Activated CD4-positive, alpha-beta T cell treated with anti-CD3 and anti-CD28 coated beads for 24 hours (primary cell): ENCODE data around the gene OXCT2.
A peak's percentile ranks its signal among the peaks of the same experiment; 100 is the strongest.
"Not testable (repeated sequence)": the region's sequence is repeated elsewhere in the genome, so short reads cannot be mapped to it uniquely, and the experiment has no call there.

Source experiments
- DNase-seq, 2 donors: peaks; one replicate each; pipeline ENCODE4 v3.0.0-alpha.2; 2020; ENCODE audit warnings: low read depth in 2 of 2

Gene OXCT2

DNA sequence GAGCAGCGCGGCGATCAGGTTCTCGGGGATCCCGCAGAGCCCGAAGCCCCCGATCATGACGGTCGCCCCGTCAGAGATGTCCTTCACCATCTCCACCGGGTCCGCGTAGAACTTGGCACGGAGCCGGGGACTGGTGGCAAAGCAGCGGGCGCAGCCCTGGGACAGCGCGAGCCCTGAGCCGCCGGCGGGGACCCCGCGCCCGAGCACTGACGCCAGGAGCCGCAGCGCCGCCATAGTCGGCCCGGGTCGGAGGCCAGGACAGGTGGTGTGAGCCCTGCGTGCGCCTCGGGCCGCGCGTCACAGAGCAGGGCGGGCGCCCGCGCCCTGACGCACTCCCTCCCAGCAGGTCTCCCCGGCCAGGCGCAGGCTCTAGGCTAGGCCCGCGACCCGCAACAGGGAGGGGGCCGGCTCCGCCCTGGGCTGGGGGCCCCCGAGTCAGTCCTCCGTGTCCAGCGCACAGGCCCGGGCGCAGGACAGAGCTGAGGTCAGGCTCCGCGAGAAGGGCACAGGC is at the start of gene OXCT2:
OXCT2 (minus strand) TSS at position 327 of the 511 bp plus-strand sequence; CDS start at position 234, 93 bp downstream.
- DNase-seq, result not testable (repeated sequence)

GRCh38 chr1:39819091-39819812 is 48.1 kb upstream of the OXCT2 start:
- DNase-seq, result no peak

DNA sequence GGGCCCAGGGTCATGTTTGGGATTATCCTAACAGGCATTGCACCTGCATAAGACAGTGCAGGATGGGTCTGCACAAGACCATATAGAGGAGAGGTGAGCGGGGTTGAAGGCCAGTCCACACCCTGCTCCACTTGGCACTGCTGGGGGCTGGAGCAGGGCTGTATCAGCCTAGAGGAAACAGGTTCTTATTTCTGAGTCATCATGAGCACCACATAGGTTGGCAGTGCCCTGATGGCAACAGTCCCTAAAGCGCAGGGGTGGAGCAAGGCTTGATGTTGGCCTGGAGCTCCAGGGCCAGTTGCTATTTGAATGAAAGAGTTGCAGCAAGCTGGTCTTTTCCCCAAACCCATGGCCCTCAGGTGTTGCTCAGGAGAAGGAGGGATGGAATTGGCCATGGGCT is 47.3 kb upstream of the OXCT2 start:
- no peak for DNase-seq

GRCh38 chr1:39817091-39817932 is 46.2 kb upstream of the OXCT2 start:
- DNase-seq, result peak; percentile 30 to 42

- DNase-seq, result peak in 1 of 2 donors; percentile 51
Measured at GRCh38 chr1:39816415-39817090, 45.4 kb upstream of the OXCT2 start.

DNA sequence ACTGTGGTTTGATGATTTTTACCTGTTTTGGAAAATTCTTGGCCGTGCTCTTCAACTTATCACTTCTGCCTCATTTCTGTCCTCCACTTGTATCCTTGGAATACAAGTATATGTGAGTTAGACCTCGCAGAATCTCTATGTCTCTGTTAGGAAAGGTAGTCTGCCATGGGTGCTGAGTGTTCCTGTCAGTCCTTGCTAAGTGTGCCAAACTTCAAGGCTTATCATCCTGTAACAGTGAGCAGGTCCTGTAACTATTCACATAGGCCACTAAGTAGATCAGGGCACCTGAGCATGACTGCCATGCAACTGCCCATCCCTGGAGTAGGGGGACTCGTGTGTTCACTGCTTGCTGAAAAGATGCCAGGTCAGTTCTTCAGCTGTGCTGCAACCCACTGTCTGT is 41.8 kb upstream of the OXCT2 start:
- DNase-seq, result no peak

GRCh38 chr1:39808784-39809517 is 37.8 kb upstream of the OXCT2 start:
- no peak for DNase-seq

- no peak for DNase-seq
Measured at GRCh38 chr1:39805385-39805784, 34.2 kb upstream of the OXCT2 start.

DNA sequence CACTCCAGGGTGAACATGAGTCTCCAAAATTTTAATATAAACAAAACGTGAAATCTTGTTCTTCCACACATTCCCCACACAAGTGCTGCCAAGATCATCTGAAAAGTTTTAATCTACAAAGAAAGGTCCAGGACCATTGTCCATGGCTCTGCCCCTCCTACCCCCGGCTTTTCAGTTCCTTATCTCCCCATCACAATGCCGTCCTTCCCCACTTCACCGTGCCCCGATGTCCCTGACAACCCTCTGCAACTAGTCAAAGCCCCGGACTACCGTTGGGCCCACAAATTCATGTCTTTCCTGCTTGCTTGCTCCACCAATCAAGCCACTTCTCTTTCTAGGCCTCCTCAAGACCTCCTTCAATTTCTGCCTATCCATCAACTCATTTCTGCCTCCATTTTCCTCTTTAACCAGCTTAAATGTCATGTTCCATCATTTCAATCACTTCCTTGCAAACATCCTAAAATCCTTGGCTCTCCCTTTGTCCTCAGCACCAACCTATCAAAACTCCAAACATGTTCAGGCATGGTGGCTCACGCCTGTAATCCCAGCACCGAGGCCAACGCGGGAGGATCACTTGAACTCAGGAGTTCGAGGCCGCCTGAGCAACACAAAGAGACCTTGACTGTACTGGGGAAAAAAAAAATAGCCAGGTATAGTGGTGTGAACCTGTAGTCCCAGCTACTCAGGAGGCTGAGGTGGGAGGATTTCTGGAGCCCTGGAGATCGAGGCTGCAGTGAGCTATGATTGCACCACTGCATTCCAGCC is 31.5 kb upstream of the OXCT2 start:
- DNase-seq, result no peak

GRCh38 chr1:39800471-39800835 is 29.3 kb upstream of the OXCT2 start:
- no peak for DNase-seq

DNA sequence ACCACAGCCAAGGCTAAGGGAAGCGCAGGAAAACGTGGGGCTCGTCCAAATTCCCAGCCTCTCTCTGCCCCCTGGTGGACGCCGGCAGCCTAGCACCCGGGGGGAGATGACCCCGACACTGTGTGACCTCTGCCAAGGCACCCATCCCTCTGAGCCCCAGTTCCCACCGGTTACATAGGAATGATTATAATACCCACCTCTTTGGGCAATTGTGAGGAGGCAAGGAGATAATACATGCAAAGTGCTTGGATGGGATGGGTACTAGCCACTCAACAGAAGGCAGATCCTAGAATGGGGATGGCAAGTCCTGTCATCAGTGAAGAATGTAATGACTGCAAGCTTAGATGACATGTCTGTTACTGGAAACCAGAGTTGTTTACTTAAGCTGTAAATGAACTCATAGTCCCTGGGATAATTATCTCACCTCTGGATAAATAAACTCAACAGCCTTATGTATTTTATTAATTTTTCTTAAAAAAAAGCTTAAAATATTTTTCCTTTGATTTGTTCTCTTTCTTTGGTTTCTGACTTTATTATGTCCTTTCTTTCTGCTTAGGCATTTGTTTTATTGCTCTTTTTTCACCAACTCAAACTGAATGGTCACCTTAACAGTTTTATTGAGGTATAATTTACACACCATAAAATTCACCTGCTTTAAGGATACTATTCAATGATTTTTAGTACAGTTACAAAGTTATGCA is 28.8 kb upstream of the OXCT2 start:
- peak; percentile 63 for DNase-seq

DNA sequence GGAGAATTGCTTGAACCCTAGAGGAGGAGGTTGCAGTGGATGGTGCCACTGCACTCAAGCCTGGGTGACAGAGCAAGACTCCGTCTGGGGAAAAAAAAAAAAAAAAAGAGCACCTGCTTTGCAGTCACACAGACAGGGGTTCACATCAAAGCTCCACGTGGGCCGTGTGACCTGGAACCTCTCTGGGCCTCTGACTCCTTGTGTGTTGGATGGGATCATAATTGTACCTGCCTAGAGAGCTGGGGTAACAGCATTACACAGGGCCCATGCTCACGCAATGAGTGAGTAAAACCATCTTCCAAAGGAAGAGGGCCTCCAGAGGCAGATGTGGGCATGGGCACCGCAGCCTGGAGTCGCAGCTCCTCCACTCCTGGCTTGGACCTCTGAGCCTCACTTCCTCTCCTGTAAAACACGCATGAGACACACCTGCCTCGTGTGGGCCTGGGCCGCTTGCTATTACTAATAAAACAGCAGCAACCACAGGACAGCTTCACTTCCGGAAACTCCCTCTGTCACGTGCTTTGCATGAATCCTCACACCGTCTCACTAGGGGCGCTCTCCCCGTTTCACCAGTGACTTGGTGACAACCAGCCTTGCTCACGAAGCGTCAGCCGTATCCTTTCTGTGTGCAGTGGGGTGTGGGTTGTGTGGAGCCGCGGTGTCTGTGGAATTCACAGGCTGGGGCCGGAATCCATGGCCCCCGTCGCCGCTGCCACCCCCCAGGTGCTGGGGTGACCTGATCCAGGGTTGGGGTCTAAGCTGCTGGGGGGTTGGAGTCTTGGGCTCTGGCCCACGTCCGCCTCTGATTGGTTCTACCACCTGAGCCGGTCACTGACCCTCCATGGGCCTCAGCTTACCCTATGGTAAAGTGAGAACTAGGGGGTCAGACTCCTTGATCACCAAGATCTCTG is 28.0 kb upstream of the OXCT2 start:
- DNase-seq, result peak; percentile 76 to 78

- no peak for DNase-seq
Measured at GRCh38 chr1:39795651-39796050, 24.5 kb upstream of the OXCT2 start.

DNA sequence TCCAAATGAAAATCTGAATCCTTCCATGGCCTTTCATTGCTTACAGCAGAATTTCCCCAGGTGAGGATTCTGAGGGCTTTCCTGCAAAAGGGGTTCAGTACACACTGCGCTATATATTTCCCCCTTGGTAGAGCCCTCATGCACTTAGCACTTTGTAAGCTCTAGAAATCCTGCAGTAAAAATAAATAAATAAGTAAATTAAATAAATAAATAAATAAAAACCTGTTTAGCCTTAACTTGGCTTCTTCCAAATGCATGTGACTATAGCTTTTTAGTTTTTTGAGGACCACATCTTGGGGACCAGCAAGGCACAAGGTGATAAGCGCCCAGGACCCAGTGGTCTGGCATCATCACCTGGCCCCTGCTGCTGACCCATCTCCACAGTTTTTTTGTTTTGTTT is 20.7 kb upstream of the OXCT2 start:
- DNase-seq, result no peak

DNA sequence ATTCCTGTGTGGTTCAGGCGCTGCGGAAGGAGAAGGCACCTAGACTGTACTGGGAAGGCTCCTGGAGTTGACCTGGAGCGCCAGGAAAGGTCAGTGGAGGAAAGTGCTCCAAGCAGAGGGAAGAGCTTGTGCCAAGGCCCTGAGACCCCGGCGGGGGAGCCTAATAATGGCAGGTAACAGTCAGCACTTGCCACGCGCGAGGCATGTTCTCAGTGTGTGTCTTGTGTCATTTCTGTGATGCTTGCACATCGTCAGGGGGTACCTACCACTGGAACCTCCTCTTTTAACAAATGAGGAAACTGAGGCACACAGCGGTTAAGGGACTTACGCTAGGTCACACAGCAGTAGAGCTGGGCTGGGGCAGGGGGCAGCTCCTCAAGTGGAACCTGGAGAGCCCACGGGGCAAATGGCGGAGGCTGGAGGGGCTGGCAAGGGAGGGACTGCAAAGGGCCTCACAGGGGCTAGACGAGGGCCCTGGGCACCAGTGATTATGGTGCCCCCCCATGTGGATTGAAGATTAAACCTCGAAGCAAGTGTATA is 18.5 kb upstream of the OXCT2 start:
- DNase-seq, result no peak

- DNase-seq, result peak in 1 of 2 donors; percentile 21
Measured at GRCh38 chr1:39788758-39789570, 17.8 kb upstream of the OXCT2 start, which contains the start of gene BMP8B. Gene BMP8B (minus strand): TSS chr1:39788865. CDS start chr1:39788485, 380 bp downstream.

DNA sequence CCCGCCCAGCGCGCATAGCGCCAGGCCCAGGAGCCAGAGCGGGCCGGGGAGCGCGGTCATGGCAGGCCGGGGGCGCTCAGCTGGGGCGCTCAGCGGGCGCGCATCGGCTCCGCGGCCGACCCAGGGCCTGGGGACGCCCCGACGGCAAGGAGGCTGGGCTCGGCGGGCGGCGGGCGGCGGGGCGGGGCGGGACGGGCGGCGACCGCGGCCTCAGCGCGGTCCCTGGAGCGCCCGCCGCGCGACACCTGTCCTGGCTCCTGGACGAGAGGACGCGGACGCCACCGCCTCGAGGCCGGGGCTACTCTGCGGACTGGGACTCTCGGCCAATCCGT is 17.2 kb upstream of the OXCT2 start:
- no peak for DNase-seq

GRCh38 chr1:39787964-39788363 is 16.8 kb upstream of the OXCT2 start:
- not testable (repeated sequence) for DNase-seq
